Heart right ventricle (tissue), 16 donors: ENCODE results near the gene EGFL7. TPM values are rescaled to one million over a fixed set of nuclear protein-coding genes. Genes with fewer than 3 reads are reported as not detected.
"Not testable (repeated sequence)": the region's sequence is repeated elsewhere in the genome, so short reads cannot be mapped to it uniquely, and the experiment has no call there.

Experiments
- ATAC-seq, 8 donors: fragments of 200-7000 bp; cut with Tn5 transposase; one replicate each; pipeline ENCODE4 v1.9.1; 2020; ENCODE audit warnings: mild to moderate bottlenecking in 8 of 8, moderate library complexity in 8 of 8, moderate number of reproducible peaks in 1 of 8
- DNase-seq, 2 donors: peaks; one replicate each; pipeline ENCODE4 v3.0.0-alpha.2; 2020
- H3K27ac ChIP-seq, 10 donors: fragments of 200-600 bp; sonication (generic) in 2 of 10; one replicate each; pipeline versions ENCODE4 v1.5.0 to v1.8.0; 2020 to 2022; ENCODE audit warnings: mild to moderate bottlenecking in 3 of 10
- H3K27me3 ChIP-seq, 7 donors: fragments of 200-600 bp; one replicate each; pipeline ENCODE4 v1.8.0; 2021 to 2022; ENCODE audit warnings: mild to moderate bottlenecking in 2 of 7
- H3K36me3 ChIP-seq, 9 donors: fragments of 200-600 bp; sonication (generic) in 1 of 9; one replicate each; pipeline versions ENCODE4 v1.5.0 to v1.8.0; 2020 to 2022; ENCODE audit warnings: mild to moderate bottlenecking in 2 of 9
- H3K4me1 ChIP-seq, 9 donors: fragments of 200-600 bp; sonication (generic) in 1 of 9; one replicate each; pipeline versions ENCODE4 v1.5.0 to v1.8.0; 2020 to 2022; ENCODE audit warnings: mild to moderate bottlenecking in 4 of 9
- H3K4me3 ChIP-seq, 10 donors: fragments of 200-600 bp; sonication (generic) in 2 of 10; one replicate each; pipeline versions ENCODE4 v1.5.0 to v1.8.0; 2020 to 2022; ENCODE audit warnings: mild to moderate bottlenecking in 7 of 10, moderate library complexity in 2 of 10
- H3K9me3 ChIP-seq, 11 donors: fragments of 200-600 bp in 10 of 11; sonication (generic) in 2 of 11; one replicate each; pipeline versions ENCODE4 v1.5.0 to v1.8.0; 2013 to 2022; ENCODE audit warnings: mild to moderate bottlenecking in 2 of 11, control low read depth in 1 of 11, moderate library complexity in 1 of 11
- CTCF ChIP-seq, 9 donors: fragments of 200-600 bp; sonication (generic) in 2 of 9; IDR thresholded peaks; one replicate each; pipeline versions ENCODE4 v1.5.0 to v1.8.0; 2021 to 2022; ENCODE audit warnings: antibody characterized with exemption in 9 of 9, mild to moderate bottlenecking in 5 of 9, moderate library complexity in 1 of 9
- WGBS, 2 donors: extraction: QIAGEN DNeasy Blood & Tissue Kit; methylation state at CpG; one replicate each; pipeline ENCODE4 v1.1.7; 2013; ENCODE audit warnings: inconsistent platforms in 1 of 2; 5-methylcytosine and 5-hydroxymethylcytosine counted together
- intact Hi-C, 10 donors: fragments of 100-400 bp; cut with DNase I; formaldehyde crosslinking; loops; one replicate each; pipeline versions ENCODE4 v1.11.1 to v1.14.2; 2022
- polyA plus RNA-seq, 2 donors: library from polyadenylated mRNA; stranded (reverse); fragments of 200-250 nt; gene quantifications; one replicate each; pipeline ENCODE4 v1.2.3, GENCODE V29; 2013
- total RNA-seq, 10 donors: library from RNA; stranded (reverse); fragmentation: NEBNext Ultra II Directional in 3 of 10; extraction: Animal tissue kit (Norgen Biotek cat#: 25700) in 3 of 10; gene quantifications; one replicate each; pipeline versions ENCODE4 v1.2.1 to v1.2.4, GENCODE V29; 2021 to 2023
- donor health status: Arrhythmogenic right ventricular cardiomyopathy.
- donor health status: ischemic (EF 13 %, LVEDD 7.1; RV severe dilation, severe dysfunction).
- donor health status: healthy with polysubstance abuse.
- donor health status: DM: no; HTN: yes; CAD: no.
- donor health status: DM: no; HTN: no; CAD: no.
- donor health status: ischemic (EF 25% LVEDD 6.9; RV normal size, moderate dysfunction).
- donor health status: ischemic (EF 25% LVEDD 5.7; RV mildly dilated, moderate dysfunction).
- donor health status: healthy.
- donor health status: DM: yes; HTN: yes; CAD: no.
- donor health status: Ischemic cardiomyopathy.
- donor health status: ischemic (EF 35%, LVEDD 5.7; RV mildly dilated, moderate dysfunction).
- donor health status: nonischemic (EF 11% LVEDD 7.7; RV severe dilation, severe dysfunction).
- donor health status: DM: yes; HTN: yes; CAD: no.
- donor health status: PGD.
- donor health status: ischemic (EF 29% LVEDD 5.4; RV normal size, mild dysfunction).
- donor health status: nonischemic (EF 23%, LVEDD 6.1; RV moderate dilation, normal function).

Gene EGFL7
- total and polyA plus RNA-seq, 12 donors = 68.6 to 377 (median 101) TPM

GRCh38 chr9:136703276-136703860 is 40.7 kb downstream of the EGFL7 start:
- Histone ChIP-seq H3K27me3 (peaks cover 0 to 25% (median 6%) of the 10 kb centered on the region in 7 donors), H3K4me1 (peaks cover 0 to 21% (median 4%) of the 10 kb centered on the region in 9 donors), H3K9me3 (no peaks in the 10 kb centered on the region), H3K36me3 (no peaks in the 10 kb centered on the region), H3K4me3 (no peak overlapping the region), H3K27ac (no peak overlapping the region)
- intact Hi-C loops = no loop called here
- 82 to 87% methylated on average over 12 of the region's 12 CpGs for WGBS, 2 donors
- ATAC-seq (no peak), DNase-seq (no peak)
- no peak for TF ChIP-seq CTCF (IDR thresholded peaks at IDR 0.05)

GRCh38 chr9:136704741-136705140 is 42.0 kb downstream of the EGFL7 start:
- 95 to 96% methylated on average over 8 of the region's 8 CpGs for WGBS, 2 donors
- H3K9me3 ChIP-seq, ATAC-seq, DNase-seq, intact Hi-C loops, H3K27ac ChIP-seq, H3K4me3 ChIP-seq, H3K36me3 ChIP-seq: not testable (repeated sequence)
- Histone ChIP-seq H3K4me1 (peaks cover 0 to 19% (median 4%) of the 10 kb centered on the region in 9 donors), H3K27me3 (peaks cover 0 to 22% (median 6%) of the 10 kb centered on the region in 7 donors)

GRCh38 chr9:136705564-136705963 is 42.8 kb downstream of the EGFL7 start:
- no peak for TF ChIP-seq CTCF (IDR thresholded peaks at IDR 0.05)
- Histone ChIP-seq H3K9me3 (no peaks in the 10 kb centered on the region), H3K27ac (no peak overlapping the region), H3K36me3 (no peaks in the 10 kb centered on the region), H3K4me1 (peaks cover 0 to 11% (median 4%) of the 10 kb centered on the region in 9 donors), H3K4me3 (no peak overlapping the region), H3K27me3 (peaks cover 0 to 18% (median 4%) of the 10 kb centered on the region in 7 donors)
- DNase-seq (no peak), ATAC-seq (no peak)
- intact Hi-C loops = no loop called here
- 71 to 81% methylated on average over 7 of the region's 7 CpGs for WGBS, 2 donors

GRCh38 chr9:136707011-136707410 is 44.3 kb downstream of the EGFL7 start:
- 96 to 97% methylated on average over 7 of the region's 7 CpGs for WGBS, 2 donors
- H3K9me3 ChIP-seq = no peaks in the 10 kb centered on the region
- peaks cover 3 to 8% (median 6%) of the 10 kb centered on the region in 9 donors for H3K4me1 ChIP-seq
- H3K4me3 ChIP-seq = no peak overlapping the region
- TF ChIP-seq CTCF (IDR thresholded peaks at IDR 0.05) = no peak
- no peaks in the 10 kb centered on the region for H3K36me3 ChIP-seq
- DNase-seq (no peak), ATAC-seq (no peak)
- H3K27me3 ChIP-seq = peaks cover 0 to 18% (median 0%) of the 10 kb centered on the region in 7 donors
- H3K27ac ChIP-seq = no peak overlapping the region
- intact Hi-C loops = no loop called here

- Histone ChIP-seq H3K36me3 (no peaks in the 10 kb centered on the region), H3K9me3 (no peaks in the 10 kb centered on the region), H3K27ac (no peak overlapping the region), H3K27me3 (peaks cover 0 to 24% (median 0%) of the 10 kb centered on the region in 7 donors), H3K4me1 (peaks cover 5 to 15% (median 12%) of the 10 kb centered on the region in 9 donors), H3K4me3 (no peak overlapping the region)
- DNase-seq (no peak), ATAC-seq (no peak)
- intact Hi-C loops = no loop called here
- no peak for TF ChIP-seq CTCF (IDR thresholded peaks at IDR 0.05)
- 81 to 84% methylated on average over 22 of the region's 22 CpGs for WGBS, 2 donors
Measured at GRCh38 chr9:136707849-136708517, 45.3 kb downstream of the EGFL7 start.
